Activated CD4-positive, alpha-beta T cell treated with anti-CD3 and anti-CD28 coated beads, Interleukin-2, amount 50 U/mL, for 16 hours (primary cell): ENCODE results near the gene LARGE1.
"Not testable (repeated sequence)": the region's sequence is repeated elsewhere in the genome, so short reads cannot be mapped to it uniquely, and the experiment has no call there.

Experiments used
- DNase-seq: peaks from one replicate; pipeline ENCODE4 v3.0.0-alpha.2; 2020

The LARGE1 gene

DNA sequence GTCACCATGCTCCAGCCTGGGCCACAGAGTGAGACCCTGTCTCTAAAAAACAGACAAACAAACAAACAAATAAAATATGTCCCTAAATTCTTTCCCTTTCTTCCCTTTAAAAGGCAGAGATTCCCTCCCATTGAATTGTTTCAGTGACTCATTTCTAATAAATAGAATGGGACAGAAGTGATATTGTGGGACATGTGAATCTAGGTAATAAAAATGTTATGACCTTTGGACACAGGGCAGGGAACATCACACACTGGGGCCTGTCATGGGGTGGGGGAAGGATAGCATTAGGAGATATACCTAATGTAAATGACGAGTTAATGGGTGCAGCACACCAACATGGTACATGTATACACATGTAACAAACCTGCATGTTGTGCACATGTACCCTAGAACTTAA is 459.0 kb downstream of the LARGE1 start:
- not testable (repeated sequence) for DNase-seq

- DNase-seq, result no peak
These were observed 461.1 kb downstream of the LARGE1 start for GRCh38 chr22:33459137-33459536.

DNA sequence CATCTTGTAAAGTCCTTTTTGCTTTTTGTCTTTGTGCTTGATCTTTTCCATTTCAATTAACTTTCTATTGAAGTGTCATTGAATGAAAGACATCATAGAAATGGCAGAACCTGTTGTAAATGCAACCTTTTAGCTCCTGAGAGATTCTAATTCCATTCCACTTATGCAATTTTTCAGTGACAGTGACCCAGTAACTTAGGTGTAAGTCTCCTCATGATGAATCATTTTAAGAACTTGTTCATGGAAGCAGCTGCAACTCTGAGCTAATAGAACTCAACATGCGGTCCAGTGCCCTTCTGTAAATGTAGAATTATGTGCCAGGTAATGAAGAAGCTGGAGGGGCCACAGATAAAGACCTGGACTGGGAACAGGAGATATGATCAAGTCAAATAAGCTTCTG is 463.8 kb downstream of the LARGE1 start:
- no peak for DNase-seq

DNA sequence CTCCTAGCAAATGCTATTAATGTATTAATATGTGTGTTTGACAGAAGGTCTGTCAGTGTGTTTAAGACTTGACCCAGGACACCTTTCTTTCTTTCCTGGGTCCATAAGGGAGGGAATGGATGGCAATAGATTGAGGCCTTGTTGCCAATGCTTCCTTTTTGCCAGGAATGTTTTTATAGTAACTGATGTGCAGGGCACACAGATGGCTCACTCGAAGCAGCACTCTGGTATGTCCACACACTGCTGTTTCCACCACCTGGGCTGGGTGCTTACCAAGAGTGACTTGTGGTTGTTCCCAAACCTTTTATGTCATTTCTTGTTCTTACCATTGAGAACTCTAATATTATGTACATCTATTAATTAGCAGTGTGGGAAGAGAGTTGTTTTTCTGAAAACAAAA is 465.2 kb downstream of the LARGE1 start:
- no peak for DNase-seq

- DNase-seq, result no peak
These were observed 468.3 kb downstream of the LARGE1 start for GRCh38 chr22:33451866-33452469.

GRCh38 chr22:33450756-33451155 is 469.5 kb downstream of the LARGE1 start:
- no peak for DNase-seq

GRCh38 chr22:33447733-33448132 is 472.5 kb downstream of the LARGE1 start:
- DNase-seq, result no peak

GRCh38 chr22:33443683-33444082 is 476.6 kb downstream of the LARGE1 start:
- DNase-seq, result no peak

DNA sequence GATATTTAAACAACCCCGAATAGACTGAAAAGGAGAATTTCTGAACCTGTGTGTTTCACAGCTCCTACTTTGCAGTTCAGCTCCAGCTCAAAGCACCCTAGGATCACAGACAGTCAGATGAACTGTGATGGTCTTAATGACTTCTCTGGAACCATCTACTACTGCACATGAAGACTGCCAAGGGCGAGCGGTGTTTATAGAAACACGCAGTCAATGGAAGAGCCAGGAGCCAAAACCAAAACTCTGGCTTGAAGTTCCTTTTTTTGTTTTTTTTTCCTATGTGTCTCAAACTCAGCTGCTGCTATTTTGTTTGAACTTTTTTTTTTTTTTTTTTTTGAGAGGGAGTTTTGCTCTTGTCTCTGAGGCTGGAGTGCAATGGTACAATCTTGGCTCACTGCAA is 479.5 kb downstream of the LARGE1 start:
- DNase-seq, result no peak

GRCh38 chr22:33438273-33438672 is 482.0 kb downstream of the LARGE1 start:
- DNase-seq, result no peak

GRCh38 chr22:33431300-33431699 is 489.0 kb downstream of the LARGE1 start:
- no peak for DNase-seq

DNA sequence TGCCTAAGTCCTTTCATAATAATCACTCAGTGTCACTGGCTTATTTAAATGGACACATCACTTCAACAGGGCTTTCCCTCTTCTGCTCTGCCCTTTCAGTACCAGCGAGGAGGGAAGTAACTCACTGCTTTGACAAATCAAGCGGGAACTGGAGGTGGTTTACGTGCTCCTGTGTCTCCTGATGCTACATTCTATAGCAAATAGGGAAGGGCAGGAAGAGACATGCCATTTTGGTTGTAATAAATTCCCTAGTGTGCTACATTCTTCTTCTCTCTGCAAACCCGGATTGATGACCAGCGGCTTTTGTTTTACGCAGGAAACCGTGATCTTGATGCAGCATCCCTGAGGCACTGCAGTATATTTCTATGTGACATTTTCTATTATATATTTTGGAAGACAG is 491.0 kb downstream of the LARGE1 start:
- no peak for DNase-seq

GRCh38 chr22:33427461-33427860 is 492.8 kb downstream of the LARGE1 start:
- no peak for DNase-seq

- no peak for DNase-seq
These were observed 493.8 kb downstream of the LARGE1 start for GRCh38 chr22:33426451-33426850.

DNA sequence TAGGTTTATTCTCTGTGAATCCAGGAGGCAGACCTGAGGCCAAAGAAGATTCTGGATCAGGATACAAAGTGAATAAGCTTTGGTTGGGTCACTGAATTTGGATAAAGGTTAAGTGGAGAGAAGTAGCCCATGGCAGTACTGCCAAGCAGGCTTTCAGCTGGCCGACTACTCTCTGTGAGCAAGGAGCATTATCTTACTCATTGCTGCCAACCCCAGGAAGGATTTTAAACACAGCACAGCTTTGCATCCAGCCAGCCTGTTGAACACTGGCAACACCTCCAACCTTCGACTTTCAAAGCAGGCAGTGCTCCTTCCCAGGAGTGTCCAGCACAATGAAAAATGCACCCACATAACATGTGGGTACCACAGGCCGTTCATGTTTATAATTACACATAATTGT is 498.4 kb downstream of the LARGE1 start:
- DNase-seq, result no peak

DNA sequence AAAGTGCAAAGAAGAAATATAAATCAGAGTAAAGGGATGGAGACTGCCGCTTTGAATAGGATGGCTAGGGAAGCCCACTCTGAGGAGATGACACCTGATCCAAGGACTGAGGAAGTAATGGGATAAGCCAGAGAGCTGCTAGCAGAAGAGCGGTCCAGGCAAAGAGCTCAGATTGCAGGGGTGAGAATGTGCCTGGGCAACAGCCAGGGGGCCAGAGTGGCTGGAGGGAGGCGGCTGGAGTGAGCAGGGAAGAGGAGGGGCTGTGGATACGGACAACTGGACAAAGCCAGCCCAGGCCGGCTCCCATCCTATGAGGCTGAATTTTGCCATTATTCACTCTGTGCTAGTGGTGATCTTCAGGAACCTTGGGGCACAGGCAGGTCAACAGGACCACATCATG is 501.8 kb downstream of the LARGE1 start:
- no peak for DNase-seq

GRCh38 chr22:33415401-33415800 is 504.9 kb downstream of the LARGE1 start:
- DNase-seq, result no peak

DNA sequence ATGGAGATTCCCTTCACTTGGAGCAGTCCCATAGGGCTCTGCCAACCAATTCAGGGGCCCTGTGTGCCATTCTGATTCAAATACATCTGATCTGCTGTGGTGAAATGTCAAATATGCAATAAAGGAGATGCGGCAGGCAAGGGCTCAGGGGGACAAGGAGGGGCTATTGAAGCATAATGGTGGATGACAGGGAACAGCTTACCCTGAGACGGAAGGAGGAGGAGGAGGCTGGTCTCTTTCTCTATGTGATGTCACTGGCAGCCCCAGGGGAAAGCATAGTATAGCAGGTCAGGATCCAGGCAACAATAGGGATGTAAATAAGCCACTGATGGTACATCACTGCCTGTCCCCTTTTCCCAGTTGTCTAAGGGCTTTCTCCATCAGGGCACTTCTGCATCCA is 511.2 kb downstream of the LARGE1 start:
- DNase-seq, result no peak

DNA sequence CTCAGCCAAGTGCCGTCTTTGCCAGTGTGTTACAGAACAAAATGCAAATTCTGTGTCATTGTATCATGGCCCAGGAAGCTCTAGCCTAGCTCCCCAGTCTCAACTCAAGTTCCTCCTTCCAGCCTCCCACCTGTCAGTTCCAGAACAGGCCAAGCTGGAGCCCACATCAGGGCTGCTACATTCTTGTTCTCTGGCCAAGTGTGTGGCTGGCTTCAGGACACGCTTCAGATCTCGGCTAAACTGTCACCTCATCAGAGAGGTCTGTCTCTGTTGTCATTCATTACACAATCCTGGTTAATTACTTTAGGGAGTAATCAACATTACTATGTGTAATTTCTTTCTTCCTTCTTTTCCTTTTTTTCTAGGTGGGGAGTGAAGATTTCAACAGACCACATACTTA is 515.1 kb downstream of the LARGE1 start:
- DNase-seq, result no peak

DNA sequence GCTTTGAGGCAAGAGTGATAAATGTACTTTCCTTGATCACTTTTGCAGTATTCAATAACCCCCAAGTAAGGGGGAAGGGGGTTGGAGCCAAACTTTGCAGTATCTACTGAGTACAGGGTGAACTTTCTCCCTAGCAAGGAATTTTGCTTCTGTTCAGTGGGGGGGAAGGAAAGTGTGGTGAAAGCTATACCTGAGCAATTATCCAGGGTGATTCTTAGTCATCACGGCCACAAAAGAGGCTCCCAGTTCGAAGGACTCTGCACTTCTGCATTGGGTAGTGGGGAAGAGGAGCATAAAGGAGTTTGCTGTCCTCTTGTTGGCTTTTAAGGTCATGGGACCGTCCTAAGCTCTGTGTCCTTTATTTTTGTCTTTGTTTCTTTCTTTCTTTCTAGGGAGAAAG is 515.6 kb downstream of the LARGE1 start:
- DNase-seq, result no peak

DNA sequence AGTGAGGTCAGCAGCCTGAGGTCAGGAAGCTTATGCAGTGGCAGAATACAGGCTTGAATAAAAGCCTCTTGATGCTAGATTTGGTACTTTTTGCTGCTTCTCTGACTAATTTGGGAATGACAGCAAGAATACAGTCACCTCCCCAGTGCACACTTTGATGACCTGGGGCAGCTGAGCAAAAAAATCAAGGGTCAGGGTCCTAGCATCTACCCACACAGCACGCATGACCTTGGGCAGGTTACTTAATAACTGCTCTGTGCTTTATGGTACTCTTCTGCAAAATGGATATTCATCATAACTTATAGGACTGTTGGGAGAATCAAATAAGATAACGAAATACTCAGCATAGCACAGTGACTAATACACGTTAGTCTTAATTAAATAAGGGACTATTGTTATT is 518.0 kb downstream of the LARGE1 start:
- no peak for DNase-seq

GRCh38 chr22:33401291-33401690 is 519.0 kb downstream of the LARGE1 start:
- DNase-seq, result no peak

DNA sequence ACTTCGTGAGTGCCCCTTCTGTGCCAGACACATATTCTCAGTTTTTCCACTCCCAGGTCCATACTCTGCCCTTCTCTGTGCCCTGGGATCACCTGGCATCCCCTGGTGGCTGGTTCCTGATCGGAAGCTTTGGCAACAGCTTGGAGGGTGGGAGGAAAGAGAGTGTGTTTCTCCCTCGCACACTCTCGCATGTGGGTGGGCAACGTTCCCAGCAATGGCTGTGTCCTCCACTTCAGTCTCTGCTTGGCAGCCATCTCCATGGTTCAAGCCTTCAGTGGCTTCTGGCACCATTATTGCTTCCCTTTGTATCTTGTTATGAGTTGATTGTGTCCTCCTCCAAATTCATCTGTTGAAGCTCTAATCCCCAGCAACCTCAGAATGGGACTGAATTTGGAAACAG is 519.4 kb downstream of the LARGE1 start:
- no peak for DNase-seq

DNA sequence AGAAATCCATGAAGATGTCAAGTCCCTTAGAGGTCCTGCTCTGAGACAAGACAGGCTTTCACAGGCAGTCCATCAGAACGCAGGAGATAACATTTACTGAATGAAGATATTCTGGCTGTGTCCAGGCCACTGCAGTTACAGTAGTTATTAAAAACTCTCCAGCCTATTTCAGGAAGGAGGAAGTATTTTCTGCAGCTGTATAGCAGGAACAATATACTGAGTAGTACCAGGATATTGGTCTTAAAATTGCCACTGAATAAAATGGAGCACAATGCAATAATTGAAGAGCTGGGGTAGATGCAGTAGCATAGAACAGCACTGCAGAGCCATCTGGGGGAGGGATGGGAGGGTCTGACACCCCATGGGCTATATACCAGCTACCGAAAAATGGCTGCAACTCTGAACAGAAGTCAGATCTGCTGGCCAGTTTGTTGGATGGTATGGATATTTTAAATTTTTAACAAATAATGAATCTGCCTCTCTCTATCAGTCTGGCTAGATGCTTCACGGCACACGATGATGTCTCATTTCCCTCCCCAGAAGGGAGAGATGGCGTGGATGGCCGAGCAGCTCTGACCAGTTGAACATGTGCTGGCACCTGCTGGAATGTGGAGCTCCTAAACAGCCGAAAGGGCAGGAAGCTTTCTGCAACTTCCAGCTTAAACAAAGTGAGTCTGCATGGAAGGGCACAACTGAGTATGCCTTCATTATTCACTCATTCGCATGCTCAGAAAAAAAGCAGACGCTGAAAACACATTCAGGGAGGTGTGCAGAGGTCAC is 520.0 kb downstream of the LARGE1 start:
- DNase-seq, result no peak

DNA sequence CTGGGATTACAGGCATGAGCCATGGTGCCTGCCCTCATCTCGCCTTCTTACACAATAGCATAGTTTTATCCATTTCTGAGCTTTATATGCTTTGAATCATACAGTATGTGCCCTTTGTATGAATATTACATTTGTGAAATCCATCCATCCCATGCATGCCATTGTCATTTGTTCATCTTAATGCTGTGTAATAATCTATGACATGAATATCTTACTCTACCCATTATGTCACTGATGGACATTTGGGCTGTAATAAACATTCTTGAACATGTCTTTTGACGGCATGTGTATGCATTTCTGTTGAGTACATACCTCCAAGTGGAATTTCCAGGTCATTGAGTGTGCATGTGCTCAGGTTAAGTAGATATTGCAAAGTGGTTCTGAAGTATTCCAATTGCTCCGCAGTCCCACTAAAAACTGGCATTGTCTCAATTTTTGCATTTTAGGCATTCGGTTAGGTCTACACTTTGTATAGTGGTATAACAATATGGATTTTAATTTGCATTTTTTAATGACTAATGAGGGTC is 522.8 kb downstream of the LARGE1 start:
- DNase-seq, result no peak
